IMR-90 (cell line): ENCODE data around the gene DIP2C. TPM values are rescaled to one million over a fixed set of nuclear protein-coding genes. Genes with fewer than 3 reads are reported as not detected.

ENCODE experiments used
- ATAC-seq: fragments of 200-7000 bp; cut with Tn5 transposase; 2 replicates; pipeline ENCODE4 v1.9.1; 2020; ENCODE audit warnings: low read depth, mild to moderate bottlenecking, moderate library complexity
- BruUV-seq: library from RNA; stranded (reverse); fragments of 400-500 nt; replicated peaks from 2 replicates; lab custom pipeline; 2021; lab: Mats Ljungman, UMichigan
- CTCF ChIA-PET: fragments of 300-600 bp; formaldehyde crosslinking; extraction: SDS; loops from one replicate; lab custom pipeline; 2021; ENCODE audit warnings: antibody characterized with exemption; lab: Yijun Ruan, JAX
- POLR2A ChIA-PET: fragments of 300-600 bp; sonication (Branson Sonifier 250); formaldehyde crosslinking; loops from one replicate; lab custom pipeline; 2022; ENCODE audit warnings: antibody characterized with exemption; ENCODE audit not compliant: unreplicated experiment; lab: Charles Lee
- DNase-seq: peaks from one replicate; pipeline ENCODE4 v3.0.0; 2013
- H2AFZ ChIP-seq: replicated peaks from 2 replicates; pipeline ENCODE3; 2013; ENCODE audit warnings: low read length, mild to moderate bottlenecking; ENCODE audit not compliant: poor library complexity
- H2AK5ac ChIP-seq: 2 replicates; pipeline ENCODE4 v1.6.1; 2013; ENCODE audit warnings: low read depth, low read length, inconsistent platforms
- H2AK9ac ChIP-seq: replicated peaks from 2 replicates; pipeline ENCODE3; 2013; ENCODE audit warnings: mild to moderate bottlenecking, low read depth, low read length, moderate library complexity; ENCODE audit not compliant: poor library complexity
- H2BK120ac ChIP-seq: 2 replicates; pipeline ENCODE4 v1.6.1; 2013; ENCODE audit warnings: low read depth, low read length, inconsistent platforms
- H2BK15ac ChIP-seq: 3 replicates; pipeline ENCODE4 v1.6.1; 2013; ENCODE audit warnings: low read depth, low read length, inconsistent platforms
- H2BK20ac ChIP-seq: 2 replicates; pipeline ENCODE4 v1.6.1; 2013; ENCODE audit warnings: low read depth, mild to moderate bottlenecking, inconsistent platforms, low read length, moderate library complexity
- H2BK5ac ChIP-seq: 2 replicates; pipeline ENCODE4 v1.6.1; 2013; ENCODE audit warnings: mild to moderate bottlenecking, low read depth, low read length, inconsistent platforms; ENCODE audit not compliant: poor library complexity, severe bottlenecking
- H3K14ac ChIP-seq: replicated peaks from 2 replicates; pipeline ENCODE4 v1.6.1; 2013; ENCODE audit warnings: low read depth, low read length, inconsistent platforms
- H3K18ac ChIP-seq: 2 replicates; pipeline ENCODE4 v1.6.1; 2013; ENCODE audit warnings: low read depth, low read length, control low read depth
- H3K23ac ChIP-seq: 2 replicates; pipeline ENCODE4 v1.6.1; 2013; ENCODE audit warnings: low read depth, low read length, inconsistent platforms
- H3K27ac ChIP-seq: 2 replicates; pipeline ENCODE4 v1.5.1; 2013; ENCODE audit warnings: mild to moderate bottlenecking, control low read depth, low read length; ENCODE audit not compliant: insufficient read depth
- H3K27me3 ChIP-seq: 2 replicates; pipeline ENCODE4 v1.6.1; 2013; ENCODE audit warnings: low read length; ENCODE audit not compliant: control insufficient read depth, insufficient read depth
- H3K36me3 ChIP-seq: 2 replicates; pipeline ENCODE4 v1.6.1; 2013; ENCODE audit warnings: low read length, mixed read lengths; ENCODE audit not compliant: control insufficient read depth, insufficient read depth
- H3K4ac ChIP-seq: 2 replicates; pipeline ENCODE4 v1.6.1; 2013; ENCODE audit warnings: low read depth, low read length, inconsistent platforms
- H3K4me1 ChIP-seq: 2 replicates; pipeline ENCODE4 v1.6.1; 2013; ENCODE audit warnings: low read length, mixed read lengths; ENCODE audit not compliant: control insufficient read depth, insufficient read depth
- H3K4me2 ChIP-seq: 2 replicates; pipeline ENCODE4 v1.6.1; 2013; ENCODE audit warnings: low read depth, mild to moderate bottlenecking, control low read depth, low read length, moderate library complexity
- H3K4me3 ChIP-seq: 2 replicates; pipeline ENCODE4 v1.5.1; 2013; ENCODE audit warnings: low read depth, mild to moderate bottlenecking, control low read depth, low read length, moderate library complexity; ENCODE audit not compliant: insufficient read depth
- H3K56ac ChIP-seq: 2 replicates; pipeline ENCODE4 v1.6.1; 2013; ENCODE audit warnings: low read length, inconsistent platforms; ENCODE audit not compliant: insufficient read depth; ENCODE audit errors: extremely low read depth
- H3K79me1 ChIP-seq, 2 experiments: 2 replicates each; pipeline ENCODE4 v1.6.1; 2013; ENCODE audit warnings: low read length in 2 of 2, inconsistent platforms in 1 of 2, low read depth in 1 of 2
- H3K9ac ChIP-seq: 2 replicates; pipeline ENCODE4 v1.6.1; 2013; ENCODE audit warnings: low read depth, low read length, control low read depth
- H3K9me1 ChIP-seq: 2 replicates; pipeline ENCODE4 v1.6.1; 2013; ENCODE audit warnings: low read length, inconsistent platforms; ENCODE audit not compliant: insufficient read depth
- H3K9me3 ChIP-seq: 2 replicates; pipeline ENCODE4 v1.6.1; 2013; ENCODE audit warnings: low read length; ENCODE audit not compliant: control insufficient read depth, insufficient read depth
- H4K20me1 ChIP-seq: 2 replicates; pipeline ENCODE4 v1.6.1; 2013; ENCODE audit warnings: low read length, inconsistent platforms; ENCODE audit not compliant: insufficient read depth
- H4K5ac ChIP-seq: 2 replicates; pipeline ENCODE4 v1.6.1; 2013; ENCODE audit warnings: mild to moderate bottlenecking, low read depth, low read length, control low read depth
- H4K8ac ChIP-seq, 2 experiments: 2 replicates each; pipeline ENCODE4 v1.6.1; 2013; ENCODE audit warnings: low read depth in 2 of 2, low read length in 2 of 2, control low read depth in 1 of 2, inconsistent platforms in 1 of 2
- H4K91ac ChIP-seq: 2 replicates; pipeline ENCODE4 v1.6.1; 2013; ENCODE audit warnings: low read depth, low read length, inconsistent platforms; ENCODE audit not compliant: insufficient read depth
- BHLHE40 ChIP-seq: fragments of 150-350 bp; IDR thresholded peaks from 2 replicates; pipeline ENCODE4 v1.6.1; 2016; ENCODE audit warnings: mild to moderate bottlenecking, low read depth, low read length
- CEBPB ChIP-seq: IDR thresholded peaks from 2 replicates; pipeline ENCODE4 v1.6.1; 2012; ENCODE audit warnings: low read depth, low read length, improper control_type of control experiment
- CHD1 ChIP-seq: IDR thresholded peaks from 2 replicates; pipeline ENCODE4 v1.6.1; 2012; ENCODE audit warnings: low read depth, low read length, improper control_type of control experiment
- CTCF ChIP-seq: conservative IDR thresholded peaks from 2 replicates; pipeline ENCODE4 v1.5.1; 2012; ENCODE audit warnings: mild to moderate bottlenecking, low read depth, low read length, improper control_type of control experiment
- FOS ChIP-seq: fragments of 150-350 bp; IDR thresholded peaks from 2 replicates; pipeline ENCODE4 v1.6.1; 2016; ENCODE audit warnings: low read depth, low read length
- MAFK ChIP-seq: IDR thresholded peaks from 2 replicates; pipeline ENCODE4 v1.6.1; 2012; ENCODE audit warnings: low read depth, low read length, improper control_type of control experiment
- MAZ ChIP-seq: IDR thresholded peaks from 2 replicates; pipeline ENCODE4 v1.6.1; 2012; ENCODE audit warnings: low read depth, mild to moderate bottlenecking, low read length, improper control_type of control experiment, moderate library complexity, borderline replicate concordance
- MXI1 ChIP-seq: IDR thresholded peaks from 2 replicates; pipeline ENCODE4 v1.6.1; 2012; ENCODE audit warnings: low read depth, mild to moderate bottlenecking, low read length, moderate library complexity, borderline replicate concordance
- NFE2L2 ChIP-seq: fragments of 150-350 bp; IDR thresholded peaks from 2 replicates; pipeline ENCODE4 v1.6.1; 2016; ENCODE audit warnings: low read depth, mild to moderate bottlenecking, low read length
- POLR2A ChIP-seq: IDR thresholded peaks from 2 replicates; pipeline ENCODE4 v1.6.1; 2012; ENCODE audit warnings: mild to moderate bottlenecking, low read depth, low read length
- RAD21 ChIP-seq: IDR thresholded peaks from 2 replicates; pipeline ENCODE4 v1.6.1; 2012; ENCODE audit warnings: low read length, improper control_type of control experiment
- RCOR1 ChIP-seq: IDR thresholded peaks from 2 replicates; pipeline ENCODE4 v1.6.1; 2012; ENCODE audit warnings: mild to moderate bottlenecking, low read length, improper control_type of control experiment; ENCODE audit not compliant: insufficient replicate concordance
- RFX5 ChIP-seq: IDR thresholded peaks from 2 replicates; pipeline ENCODE4 v1.8.0; 2012; ENCODE audit warnings: low read depth, mild to moderate bottlenecking, low read length, moderate library complexity
- SMC3 ChIP-seq: fragments of 150-350 bp; IDR thresholded peaks from 2 replicates; pipeline ENCODE4 v1.6.1; 2016; ENCODE audit warnings: low read depth, mild to moderate bottlenecking, antibody characterized with exemption, low read length, moderate library complexity
- WGBS, 2 experiments: methylation state at CpG; one replicate each; pipeline versions ENCODE4 v1.1.5 to v1.1.7; 2013; ENCODE audit warnings: missing lambda C conversion rate in 2 of 2; ENCODE audit not compliant: insufficient read length in 1 of 2; ENCODE audit errors: extremely low coverage in 2 of 2; 5-methylcytosine and 5-hydroxymethylcytosine counted together
- dilution Hi-C: fragments of 300-500 bp; cut with HindIII; formaldehyde crosslinking; loops from one replicate; pipeline ENCODE4 v1.14.3; 2018; ENCODE audit warnings: low sequenced_read_pairs; ENCODE audit not compliant: unreplicated experiment
- in situ Hi-C: fragments of 300-500 bp; cut with MboI; formaldehyde crosslinking; loops from 3 replicates; pipeline ENCODE4 v1.14.3; 2019; ENCODE audit warnings: low sequenced_read_pairs, inconsistent platforms, mixed read lengths
- intact Hi-C: fragments of 100-400 bp; cut with micrococcal nuclease; formaldehyde crosslinking; loops from 2 replicates; pipeline ENCODE4 v1.10.0; 2022
- polyA plus RNA-seq, 3 experiments: library from polyadenylated mRNA; depleted of rRNA; stranded (reverse); fragments of >200 nt; gene quantifications; 2 replicates each; pipeline ENCODE4 v1.2.3, GENCODE V29; 2012; ENCODE audit warnings: low replicate concordance in 1 of 3
- total RNA-seq: library from RNA; depleted of rRNA; stranded (reverse); fragments of >200 nt; gene quantifications from 2 replicates; pipeline ENCODE4 v1.2.3, GENCODE V29; 2012
- TF ChIP-seq, protein P1 (sequence below): fragments of 150-350 bp; IDR thresholded peaks from 2 replicates; pipeline ENCODE4 v1.6.1; 2016; ENCODE audit warnings: low read depth, mild to moderate bottlenecking, low read length, moderate library complexity, borderline replicate concordance
- TF ChIP-seq, protein P2 (sequence below): fragments of 150-350 bp; IDR thresholded peaks from 2 replicates; pipeline ENCODE4 v1.6.1; 2017; ENCODE audit warnings: mild to moderate bottlenecking, antibody characterized with exemption, low read length, low read depth

Gene DIP2C
- total and polyA plus RNA-seq, 2 of the 4 experiments (the other 2 are of a cell fraction) = 8.6 to 17.3 TPM

GRCh38 chr10:429696-430095 is 259.8 kb downstream of the DIP2C start:
- no peak overlapping the region for H4K91ac ChIP-seq
- H3K14ac ChIP-seq = no peak overlapping the region
- in situ Hi-C loops = no loop called here
- peaks cover 4% of the 10 kb centered on the region for H3K36me3 ChIP-seq
- no peak overlapping the region for H3K23ac ChIP-seq
- no peaks in the 10 kb centered on the region for H3K4me1 ChIP-seq
- POLR2A ChIA-PET = no interaction called here
- no peak overlapping the region for H2AK9ac ChIP-seq
- TF ChIP-seq MAFK = no peak
- TF ChIP-seq BHLHE40 = no peak
- no peak for TF ChIP-seq CEBPB
- no peak for TF ChIP-seq MXI1
- TF ChIP-seq NFE2L2 = no peak
- no peak for TF ChIP-seq CTCF
- no peak for TF ChIP-seq RAD21
- no peak for TF ChIP-seq CHD1
- TF ChIP-seq, protein P1, sequence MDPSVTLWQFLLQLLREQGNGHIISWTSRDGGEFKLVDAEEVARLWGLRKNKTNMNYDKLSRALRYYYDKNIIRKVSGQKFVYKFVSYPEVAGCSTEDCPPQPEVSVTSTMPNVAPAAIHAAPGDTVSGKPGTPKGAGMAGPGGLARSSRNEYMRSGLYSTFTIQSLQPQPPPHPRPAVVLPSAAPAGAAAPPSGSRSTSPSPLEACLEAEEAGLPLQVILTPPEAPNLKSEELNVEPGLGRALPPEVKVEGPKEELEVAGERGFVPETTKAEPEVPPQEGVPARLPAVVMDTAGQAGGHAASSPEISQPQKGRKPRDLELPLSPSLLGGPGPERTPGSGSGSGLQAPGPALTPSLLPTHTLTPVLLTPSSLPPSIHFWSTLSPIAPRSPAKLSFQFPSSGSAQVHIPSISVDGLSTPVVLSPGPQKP = no peak
- TF ChIP-seq SMC3 = no peak
- no peak for TF ChIP-seq MAZ
- TF ChIP-seq POLR2A = no peak
- no peak for TF ChIP-seq FOS
- TF ChIP-seq, protein P2, sequence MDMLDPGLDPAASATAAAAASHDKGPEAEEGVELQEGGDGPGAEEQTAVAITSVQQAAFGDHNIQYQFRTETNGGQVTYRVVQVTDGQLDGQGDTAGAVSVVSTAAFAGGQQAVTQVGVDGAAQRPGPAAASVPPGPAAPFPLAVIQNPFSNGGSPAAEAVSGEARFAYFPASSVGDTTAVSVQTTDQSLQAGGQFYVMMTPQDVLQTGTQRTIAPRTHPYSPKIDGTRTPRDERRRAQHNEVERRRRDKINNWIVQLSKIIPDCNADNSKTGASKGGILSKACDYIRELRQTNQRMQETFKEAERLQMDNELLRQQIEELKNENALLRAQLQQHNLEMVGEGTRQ = no peak
- TF ChIP-seq RCOR1 = no peak
- TF ChIP-seq RFX5 = no peak
- H2BK20ac ChIP-seq = no peak overlapping the region
- BruUV-seq = no TSS peak
- peaks cover 4% of the 10 kb centered on the region; the same call in 1 of the 2 replicates for H4K20me1 ChIP-seq
- intact Hi-C loops = no loop called here
- H3K27ac ChIP-seq = no peak overlapping the region
- H3K79me1 ChIP-seq = peaks cover 12 to 18% of the 10 kb centered on the region in 2 experiments
- no peak overlapping the region for H3K4me3 ChIP-seq
- no peak overlapping the region for H3K56ac ChIP-seq
- WGBS, 2 experiments = 100% methylated on average over 2 of the region's 2 CpGs; no CpG with 5 or more reads in 1 of the 2 experiments
- no peak overlapping the region for H3K4ac ChIP-seq
- H2AFZ ChIP-seq = no peak overlapping the region
- no peak for ATAC-seq
- no peak overlapping the region for H3K18ac ChIP-seq
- no peak overlapping the region for H3K9ac ChIP-seq
- H2BK15ac ChIP-seq = no peak overlapping the region
- no peaks in the 10 kb centered on the region for H3K9me3 ChIP-seq
- CTCF ChIA-PET = no interaction called here
- no peak overlapping the region for H3K4me2 ChIP-seq
- dilution Hi-C loops = no loop called here
- H4K8ac ChIP-seq = no peak overlapping the region
- H3K9me1 ChIP-seq = no peaks in the 10 kb centered on the region; the same call in 1 of the 2 replicates
- H2BK120ac ChIP-seq = no peak overlapping the region
- no peak overlapping the region for H2BK5ac ChIP-seq
- no peak for DNase-seq
- H2AK5ac ChIP-seq = no peak overlapping the region
- H3K27me3 ChIP-seq = no peaks in the 10 kb centered on the region
- H4K5ac ChIP-seq = no peak overlapping the region
